ENCODE results near the gene SCN4B. TPM values are rescaled to one million over a fixed set of nuclear protein-coding genes. Genes with fewer than 3 reads are reported as not detected.

SCN4B gene
- polyA plus RNA-seq, 3 donors, result 1.1 to 1.6 (median 1.2) TPM

- no peak for DNase-seq (ENCODE audit: extremely low read depth in 1 of 11, low read depth in 9 of 11, low spot score in 4 of 11)
These were observed 13.0 kb downstream of the SCN4B start for GRCh38 chr11:118139578-118139977.

- DNase-seq (ENCODE audit: extremely low read depth in 1 of 11, low read depth in 9 of 11, low spot score in 4 of 11), result no peak
These were observed 13.7 kb downstream of the SCN4B start for GRCh38 chr11:118138839-118139420.

- DNase-seq (ENCODE audit: extremely low read depth in 1 of 11, low read depth in 9 of 11, low spot score in 4 of 11), result no peak
These were observed 15.8 kb downstream of the SCN4B start for GRCh38 chr11:118136801-118137200.

- no peak for DNase-seq (ENCODE audit: extremely low read depth in 1 of 11, low read depth in 9 of 11, low spot score in 4 of 11)
These were observed 16.3 kb downstream of the SCN4B start for GRCh38 chr11:118136341-118136740.

- DNase-seq (ENCODE audit: extremely low read depth in 1 of 11, low read depth in 9 of 11, low spot score in 4 of 11), result no peak
These were observed 16.8 kb downstream of the SCN4B start for GRCh38 chr11:118135796-118136165.

GRCh38 chr11:118135051-118135795 lies 17.4 kb downstream of the SCN4B start:
- DNase-seq (ENCODE audit: extremely low read depth in 1 of 11, low read depth in 9 of 11, low spot score in 4 of 11), result no peak

- no peak for DNase-seq (ENCODE audit: extremely low read depth in 1 of 11, low read depth in 9 of 11, low spot score in 4 of 11)
These were observed 18.8 kb downstream of the SCN4B start for GRCh38 chr11:118133816-118134215.

GRCh38 chr11:118132385-118133151 lies 20.1 kb downstream of the SCN4B start:
- DNase-seq (ENCODE audit: extremely low read depth in 1 of 11, low read depth in 9 of 11, low spot score in 4 of 11), result no peak

- no peak for DNase-seq (ENCODE audit: extremely low read depth in 1 of 11, low read depth in 9 of 11, low spot score in 4 of 11)
These were observed 23.0 kb downstream of the SCN4B start for GRCh38 chr11:118129471-118130172.

GRCh38 chr11:118128721-118129470 lies 23.7 kb downstream of the SCN4B start:
- no peak for DNase-seq (ENCODE audit: extremely low read depth in 1 of 11, low read depth in 9 of 11, low spot score in 4 of 11)

GRCh38 chr11:118128310-118128709 lies 24.3 kb downstream of the SCN4B start:
- DNase-seq (ENCODE audit: extremely low read depth in 1 of 11, low read depth in 9 of 11, low spot score in 4 of 11), result no peak

- no peak for DNase-seq (ENCODE audit: extremely low read depth in 1 of 11, low read depth in 9 of 11, low spot score in 4 of 11)
These were observed 26.4 kb downstream of the SCN4B start for GRCh38 chr11:118126082-118126838.

- DNase-seq (ENCODE audit: extremely low read depth in 1 of 11, low read depth in 9 of 11, low spot score in 4 of 11), result no peak
These were observed 27.6 kb downstream of the SCN4B start for GRCh38 chr11:118124929-118125535.

GRCh38 chr11:118120793-118121192 lies 31.8 kb downstream of the SCN4B start:
- DNase-seq (ENCODE audit: extremely low read depth in 1 of 11, low read depth in 9 of 11, low spot score in 4 of 11), result no peak

GRCh38 chr11:118117790-118118601 lies 34.6 kb downstream of the SCN4B start:
- no peak for DNase-seq (ENCODE audit: extremely low read depth in 1 of 11, low read depth in 9 of 11, low spot score in 4 of 11)

- no peak for DNase-seq (ENCODE audit: extremely low read depth in 1 of 11, low read depth in 9 of 11, low spot score in 4 of 11)
These were observed 37.6 kb downstream of the SCN4B start for GRCh38 chr11:118115048-118115447.

GRCh38 chr11:118114266-118114665 lies 38.4 kb downstream of the SCN4B start:
- DNase-seq (ENCODE audit: extremely low read depth in 1 of 11, low read depth in 9 of 11, low spot score in 4 of 11), result no peak
